MM.1S (cell line): ENCODE data around the gene SDK1.

ENCODE experiments used
- CTCF ChIP-seq: fragments of 300-600 bp; sonication (generic); IDR thresholded peaks from 2 replicates; pipeline ENCODE4 v1.5.1; 2016; ENCODE audit warnings: antibody characterized with exemption, low read length, mixed read lengths
- EZH2 ChIP-seq: fragments of 300-600 bp; sonication (generic); optimal IDR thresholded peaks from 2 replicates; pipeline ENCODE3; 2017; ENCODE audit warnings: low read depth, mild to moderate bottlenecking, antibody characterized with exemption, low read length, mixed read lengths
- EZH2phosphoT487 ChIP-seq: fragments of 300-600 bp; sonication (generic); IDR thresholded peaks from 2 replicates; pipeline ENCODE4 v1.6.1; 2018; ENCODE audit warnings: antibody characterized with exemption, low read length

DNA sequence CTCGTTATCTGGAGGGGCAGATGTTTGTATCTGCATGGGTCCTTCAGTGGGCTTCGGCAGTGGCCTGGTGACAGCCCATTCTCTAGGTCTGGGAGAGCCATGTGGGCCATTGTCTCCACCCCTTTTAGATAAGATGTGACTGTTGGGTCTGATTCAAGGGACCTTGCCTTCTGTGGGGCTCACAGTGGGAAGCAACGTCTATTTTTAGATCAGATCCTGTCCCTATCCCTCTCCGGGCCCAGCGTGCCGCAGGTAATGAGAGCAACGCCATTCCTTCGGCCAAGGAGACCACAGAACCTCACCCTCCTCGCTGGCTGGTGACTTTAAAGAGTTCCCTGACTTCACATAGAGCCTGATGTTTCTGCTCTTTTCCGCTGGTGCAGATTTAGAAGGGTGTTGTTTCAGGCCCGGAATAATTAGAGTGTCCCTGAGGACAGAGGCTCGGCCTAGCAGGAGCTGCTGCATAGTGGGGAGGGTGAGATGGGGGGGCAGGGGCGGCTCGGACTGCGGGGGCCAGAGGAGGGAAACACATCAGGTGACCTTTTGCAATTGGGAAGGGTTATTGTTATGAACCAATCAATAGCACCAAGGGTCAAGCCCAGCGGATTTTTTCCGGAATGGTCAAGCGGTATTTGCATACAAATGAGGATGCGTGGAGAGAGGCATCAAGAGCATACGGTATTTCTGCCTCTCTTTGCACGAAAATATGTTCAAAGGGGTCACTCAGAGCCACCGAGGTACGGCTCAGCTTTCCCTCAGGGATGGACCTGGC is 878.0 kb downstream of the SDK1 start:
- TF ChIP-seq CTCF (no peak), EZH2 (no peak), EZH2phosphoT487 (no peak)
